22Rv1 (cell line): ENCODE data around the gene CDK5RAP2.

Experiments used
- ZFX ChIP-seq: fragments of 450-650 bp; IDR thresholded peaks from 2 replicates; pipeline ENCODE4 v1.6.1; 2017; ENCODE audit warnings: antibody characterized with exemption, borderline replicate concordance
- TF ChIP-seq, protein P1 (sequence below): fragments of 450-650 bp; IDR thresholded peaks from 2 replicates; pipeline ENCODE4 v1.5.1; 2017; ENCODE audit warnings: mild to moderate bottlenecking

DNA sequence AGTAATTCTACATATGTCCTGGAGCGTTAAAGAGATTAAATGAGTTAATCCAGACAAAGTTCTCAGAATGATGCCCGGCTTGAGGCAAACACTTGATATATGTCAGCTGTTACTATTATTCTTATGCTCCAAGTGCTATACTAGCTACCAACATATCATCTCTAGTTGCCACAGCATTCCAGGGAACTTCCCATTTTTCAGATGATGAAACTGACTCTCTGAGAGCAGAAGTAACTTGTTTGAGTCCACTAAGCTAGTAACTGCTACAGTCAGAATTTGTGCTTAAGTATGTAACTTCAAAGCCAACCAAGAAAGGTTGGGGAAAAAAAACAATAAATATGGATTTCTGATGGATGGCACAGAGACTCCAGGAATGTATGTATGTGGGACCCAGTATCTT is 98.1 kb downstream of the CDK5RAP2 start:
- TF ChIP-seq, protein P1, sequence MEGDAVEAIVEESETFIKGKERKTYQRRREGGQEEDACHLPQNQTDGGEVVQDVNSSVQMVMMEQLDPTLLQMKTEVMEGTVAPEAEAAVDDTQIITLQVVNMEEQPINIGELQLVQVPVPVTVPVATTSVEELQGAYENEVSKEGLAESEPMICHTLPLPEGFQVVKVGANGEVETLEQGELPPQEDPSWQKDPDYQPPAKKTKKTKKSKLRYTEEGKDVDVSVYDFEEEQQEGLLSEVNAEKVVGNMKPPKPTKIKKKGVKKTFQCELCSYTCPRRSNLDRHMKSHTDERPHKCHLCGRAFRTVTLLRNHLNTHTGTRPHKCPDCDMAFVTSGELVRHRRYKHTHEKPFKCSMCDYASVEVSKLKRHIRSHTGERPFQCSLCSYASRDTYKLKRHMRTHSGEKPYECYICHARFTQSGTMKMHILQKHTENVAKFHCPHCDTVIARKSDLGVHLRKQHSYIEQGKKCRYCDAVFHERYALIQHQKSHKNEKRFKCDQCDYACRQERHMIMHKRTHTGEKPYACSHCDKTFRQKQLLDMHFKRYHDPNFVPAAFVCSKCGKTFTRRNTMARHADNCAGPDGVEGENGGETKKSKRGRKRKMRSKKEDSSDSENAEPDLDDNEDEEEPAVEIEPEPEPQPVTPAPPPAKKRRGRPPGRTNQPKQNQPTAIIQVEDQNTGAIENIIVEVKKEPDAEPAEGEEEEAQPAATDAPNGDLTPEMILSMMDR, result no peak
- TF ChIP-seq ZFX, result no peak
